Fibroblast of skin of right quadriceps (primary cell): ENCODE results near the gene C1orf141.
A peak's percentile ranks its signal among the peaks of the same experiment; 100 is the strongest.
"Not testable (repeated sequence)": the region's sequence is repeated elsewhere in the genome, so short reads cannot be mapped to it uniquely, and the experiment has no call there.

Experiments used
- DNase-seq: peaks from one replicate; pipeline ENCODE4 v3.0.0-alpha.2; 2013

C1orf141 gene

GRCh38 chr1:67084765-67085318 is 49.9 kb downstream of the C1orf141 start:
- no peak for DNase-seq

GRCh38 chr1:67078291-67078690 is 56.5 kb downstream of the C1orf141 start:
- DNase-seq = no peak

- DNase-seq = no peak
These were observed 57.2 kb downstream of the C1orf141 start for GRCh38 chr1:67077593-67077992.

DNA sequence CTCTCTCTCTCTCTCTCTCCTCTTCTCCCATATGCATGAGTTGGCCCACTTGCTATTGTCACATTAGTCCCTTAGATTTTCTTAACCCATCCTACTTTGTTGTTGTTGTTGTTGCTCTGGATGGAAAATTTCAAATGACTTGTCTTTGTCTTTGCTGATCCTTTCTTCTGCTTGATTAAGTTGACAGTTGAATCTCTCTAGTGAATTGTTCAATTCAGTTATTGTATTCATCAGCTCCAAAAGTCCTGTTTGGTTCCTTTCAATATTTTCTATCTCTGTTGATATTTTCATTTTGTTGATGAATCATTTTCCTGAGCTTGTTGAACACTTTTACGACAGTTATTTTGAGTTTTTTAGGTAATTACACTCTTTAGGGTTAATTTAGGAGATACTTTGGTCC is 62.0 kb downstream of the C1orf141 start:
- no peak for DNase-seq

- not testable (repeated sequence) for DNase-seq
These were observed 67.1 kb downstream of the C1orf141 start for GRCh38 chr1:67067655-67068054.

- no peak for DNase-seq
These were observed 72.4 kb downstream of the C1orf141 start for GRCh38 chr1:67062412-67062811.

GRCh38 chr1:67061266-67061665 is 73.5 kb downstream of the C1orf141 start:
- no peak for DNase-seq

GRCh38 chr1:67060811-67061218 is 74.0 kb downstream of the C1orf141 start:
- DNase-seq = peak; percentile 97

- DNase-seq = peak; percentile 28
These were observed 75.4 kb downstream of the C1orf141 start for GRCh38 chr1:67059346-67059745.

- DNase-seq = peak; percentile 22
These were observed 76.0 kb downstream of the C1orf141 start for GRCh38 chr1:67058761-67059160.

DNA sequence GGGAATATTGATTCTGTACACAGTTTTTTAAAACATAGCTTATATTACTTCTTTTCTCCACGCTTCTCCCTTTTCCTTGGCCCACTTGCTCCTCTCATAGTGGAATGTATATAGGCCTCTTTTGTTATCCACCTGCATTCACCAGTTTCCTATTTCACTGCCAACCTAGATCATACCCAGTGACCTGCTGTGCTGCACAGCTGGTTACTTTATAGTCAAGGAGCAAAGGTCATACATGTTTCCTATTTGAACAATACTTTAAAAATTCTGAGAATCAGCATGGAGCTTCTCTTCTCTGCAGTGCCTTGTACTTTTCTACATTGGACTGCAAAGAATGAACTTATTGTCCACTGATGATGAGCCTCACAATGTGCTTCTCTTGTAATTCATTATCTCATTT is 76.5 kb downstream of the C1orf141 start:
- DNase-seq = no peak

DNA sequence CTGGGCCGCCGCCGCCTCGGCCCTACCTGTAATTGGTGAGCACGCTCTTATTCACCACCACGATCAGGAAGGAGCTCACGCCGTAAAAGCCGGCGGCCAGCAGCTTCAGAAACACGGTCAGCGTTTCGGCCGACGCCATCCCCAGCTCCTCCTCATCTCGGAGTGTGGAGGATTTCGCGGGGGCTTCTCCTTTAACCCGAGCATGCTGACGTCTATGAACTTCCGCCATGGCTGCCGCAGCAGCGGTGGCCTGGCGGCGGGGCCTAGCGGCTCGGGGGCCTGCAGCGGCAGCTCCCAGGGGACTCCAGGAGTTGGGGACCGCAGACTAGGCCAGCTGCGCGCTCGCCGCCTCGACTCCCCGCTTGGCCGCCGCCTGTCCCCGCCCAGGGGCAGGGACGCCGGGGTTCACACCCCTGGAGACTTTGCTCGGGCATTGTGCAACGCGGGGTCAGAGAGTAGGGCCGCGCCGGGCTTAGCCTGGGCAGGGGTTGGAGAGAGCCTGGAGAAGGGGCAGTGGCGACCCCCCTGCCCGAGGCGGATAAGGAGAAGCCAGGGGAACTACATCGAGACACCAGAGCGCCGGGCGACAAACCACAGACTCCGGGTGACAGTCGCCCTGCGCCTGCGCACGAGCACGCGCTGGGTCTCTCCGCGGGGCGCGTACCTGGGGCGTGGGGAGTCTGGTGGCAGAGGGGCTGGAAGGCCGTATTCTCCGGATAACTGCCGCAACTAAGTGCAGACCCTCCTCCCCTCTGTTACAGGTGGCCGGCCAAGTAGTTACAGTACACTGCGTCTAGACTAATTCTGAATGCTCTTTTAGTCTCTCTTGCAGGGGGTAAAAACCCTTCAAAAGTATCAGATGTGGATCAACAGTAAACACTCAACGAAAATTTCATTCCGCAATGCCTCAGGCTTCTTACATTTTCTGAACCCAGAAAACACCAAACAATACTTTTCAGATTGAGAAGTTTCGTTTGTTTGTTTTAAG is 80.7 kb downstream of the C1orf141 start, which contains the start of gene SLC35D1:
Gene SLC35D1, minus strand, starts transcription at position 364 of the 988 bp plus-strand sequence. Its CDS starts 135 bp downstream, at position 229.
- DNase-seq = peak; percentile 68

GRCh38 chr1:67053535-67053784 is 81.3 kb downstream of the C1orf141 start:
- no peak for DNase-seq

- peak; percentile 28 for DNase-seq
These were observed 81.8 kb downstream of the C1orf141 start for GRCh38 chr1:67052741-67053534.

- no peak for DNase-seq
These were observed 83.6 kb downstream of the C1orf141 start for GRCh38 chr1:67051196-67051595.

DNA sequence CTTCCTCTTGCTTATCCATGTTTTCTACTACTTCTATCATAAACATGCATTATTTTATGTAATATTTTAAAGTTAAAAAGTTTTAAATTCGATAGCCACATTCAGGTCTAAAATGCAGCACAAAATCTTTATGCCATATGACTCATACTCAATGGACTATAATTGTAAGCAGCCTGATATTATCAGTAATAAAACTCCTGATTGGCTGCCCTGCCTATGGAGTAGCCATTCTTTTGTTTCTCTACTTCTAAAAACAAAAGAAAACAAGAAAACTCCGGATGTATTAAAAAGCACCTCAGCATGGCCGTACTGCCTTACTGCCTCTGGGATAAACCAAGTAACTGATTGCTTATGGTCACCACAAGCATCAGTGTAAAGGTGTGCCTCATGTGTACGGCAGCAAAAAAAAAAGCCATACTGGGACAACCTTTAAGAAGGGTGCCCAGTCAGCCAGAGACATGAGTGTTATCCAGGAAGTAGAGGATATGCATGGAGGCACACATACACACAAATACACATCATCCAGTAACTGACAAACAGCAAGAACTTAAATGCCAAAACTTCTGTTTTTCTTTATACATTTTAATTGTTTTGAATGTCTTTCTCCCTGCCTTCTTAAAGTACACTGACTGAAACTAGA is 90.0 kb downstream of the C1orf141 start:
- no peak for DNase-seq

- DNase-seq = no peak
These were observed 91.4 kb downstream of the C1orf141 start for GRCh38 chr1:67043366-67043765.
